ENCODE data around the gene ANKRD6.
A peak's percentile ranks its signal among the peaks of the same experiment; 100 is the strongest.
"Not testable (repeated sequence)": the region's sequence is repeated elsewhere in the genome, so short reads cannot be mapped to it uniquely, and the experiment has no call there.

ANKRD6 gene

GRCh38 chr6:89432875-89433251 is at the start of gene ANKRD6:
ANKRD6 (plus strand) TSS chr6:89433152; CDS start chr6:89566977, 133,825 bp downstream.
- peak; percentile 71 for DNase-seq (ENCODE audit: low spot score)

- DNase-seq (ENCODE audit: low spot score), result no peak
Measured at GRCh38 chr6:89385156-89385667, 47.7 kb upstream of the ANKRD6 start.

- DNase-seq (ENCODE audit: low spot score), result no peak
Measured at GRCh38 chr6:89385846-89386245, 47.1 kb upstream of the ANKRD6 start.

GRCh38 chr6:89386917-89387491 is 45.9 kb upstream of the ANKRD6 start:
- no peak for DNase-seq (ENCODE audit: low spot score)

GRCh38 chr6:89387516-89388201 is 45.3 kb upstream of the ANKRD6 start:
- no peak for DNase-seq (ENCODE audit: low spot score)

- no peak for DNase-seq (ENCODE audit: low spot score)
Measured at GRCh38 chr6:89388846-89389245, 44.1 kb upstream of the ANKRD6 start.

GRCh38 chr6:89392823-89393222 is 40.1 kb upstream of the ANKRD6 start:
- no peak for DNase-seq (ENCODE audit: low spot score)

GRCh38 chr6:89393659-89394058 is 39.3 kb upstream of the ANKRD6 start:
- DNase-seq (ENCODE audit: low spot score), result no peak

- not testable (repeated sequence) for DNase-seq (ENCODE audit: low spot score)
Measured at GRCh38 chr6:89397884-89398283, 35.1 kb upstream of the ANKRD6 start.

- DNase-seq (ENCODE audit: low spot score), result no peak
Measured at GRCh38 chr6:89398762-89399525, 34.0 kb upstream of the ANKRD6 start.

- DNase-seq (ENCODE audit: low spot score), result no peak
Measured at GRCh38 chr6:89400050-89400449, 32.9 kb upstream of the ANKRD6 start.

- no peak for DNase-seq (ENCODE audit: low spot score)
Measured at GRCh38 chr6:89400912-89401399, 32.0 kb upstream of the ANKRD6 start.

- DNase-seq (ENCODE audit: low spot score), result no peak
Measured at GRCh38 chr6:89402776-89403175, 30.2 kb upstream of the ANKRD6 start.

GRCh38 chr6:89404512-89404911 is 28.4 kb upstream of the ANKRD6 start:
- no peak for DNase-seq (ENCODE audit: low spot score)

GRCh38 chr6:89406141-89406540 is 26.8 kb upstream of the ANKRD6 start:
- DNase-seq (ENCODE audit: low spot score), result no peak

- no peak for DNase-seq (ENCODE audit: low spot score)
Measured at GRCh38 chr6:89409461-89410035, 23.4 kb upstream of the ANKRD6 start.

- DNase-seq (ENCODE audit: low spot score), result no peak
Measured at GRCh38 chr6:89410231-89410761, 22.7 kb upstream of the ANKRD6 start.

GRCh38 chr6:89410788-89411144 is 22.2 kb upstream of the ANKRD6 start:
- DNase-seq (ENCODE audit: low spot score), result no peak

- no peak for DNase-seq (ENCODE audit: low spot score)
Measured at GRCh38 chr6:89411145-89412070, 21.5 kb upstream of the ANKRD6 start.

GRCh38 chr6:89412071-89413005 is 20.6 kb upstream of the ANKRD6 start, which contains the start of gene RRAGD:
RRAGD (minus strand) TSS chr6:89412273; CDS start chr6:89411993, 280 bp downstream.
- DNase-seq (ENCODE audit: low spot score), result peak; percentile 64
